Measurements from ENCODE around the gene CDK14. TPM values are rescaled to one million over a fixed set of nuclear protein-coding genes. Genes with fewer than 3 reads are reported as not detected.

Gene CDK14
- total RNA-seq, 2 donors from 2014 or later, result 10.8 to 14.6 TPM

- Histone ChIP-seq H3K27me3 (replicated peaks; ENCODE audit: insufficient read depth) (no peaks in the 10 kb centered on the region), H3K9me3 (no peaks in the 10 kb centered on the region), H3K4me3 (no peak overlapping the region), H3K36me3 (no peaks in the 10 kb centered on the region), H3K4me1 (ENCODE audit: control insufficient read depth in 1 of 2, low read depth in 2 of 2) (peaks cover 0 to 1% of the 10 kb centered on the region in 2 donors), H3K27ac (no peak overlapping the region)
- ATAC-seq (ENCODE audit: insufficient number of reproducible peaks, low FRiP score, low read depth) (no peak), DNase-seq (ENCODE audit: low spot score) (no peak)
- TF ChIP-seq CTCF (IDR thresholded peaks at IDR 0.05), result no peak
Measured at GRCh38 chr7:90618876-90619275, 22.8 kb downstream of the CDK14 start.

GRCh38 chr7:90621125-90621746 lies 25.1 kb downstream of the CDK14 start:
- Histone ChIP-seq H3K27ac (no peak overlapping the region), H3K4me3 (no peak overlapping the region), H3K27me3 (replicated peaks; ENCODE audit: insufficient read depth) (no peaks in the 10 kb centered on the region), H3K36me3 (no peaks in the 10 kb centered on the region), H3K9me3 (no peaks in the 10 kb centered on the region), H3K4me1 (ENCODE audit: control insufficient read depth in 1 of 2, low read depth in 2 of 2) (peaks cover 0 to 10% of the 10 kb centered on the region in 2 donors)
- no peak for DNase-seq (ENCODE audit: low spot score)
- TF ChIP-seq CTCF (IDR thresholded peaks at IDR 0.05), result no peak
- no peak for ATAC-seq (ENCODE audit: insufficient number of reproducible peaks, low FRiP score, low read depth)

- DNase-seq (ENCODE audit: low spot score), result no peak
- H3K9me3 ChIP-seq, result no peaks in the 10 kb centered on the region
- no peak for ATAC-seq (ENCODE audit: insufficient number of reproducible peaks, low FRiP score, low read depth)
- H3K27me3 ChIP-seq (replicated peaks; ENCODE audit: insufficient read depth), result no peaks in the 10 kb centered on the region
- H3K4me1 ChIP-seq (ENCODE audit: control insufficient read depth in 1 of 2, low read depth in 2 of 2), result peaks cover 0 to 10% of the 10 kb centered on the region in 2 donors
- H3K36me3 ChIP-seq, result no peaks in the 10 kb centered on the region
- TF ChIP-seq CTCF (IDR thresholded peaks at IDR 0.05), result no peak
- H3K4me3 ChIP-seq, result no peak overlapping the region
- no peak overlapping the region for H3K27ac ChIP-seq
Measured at GRCh38 chr7:90621747-90622140, 25.6 kb downstream of the CDK14 start.

- no peaks in the 10 kb centered on the region for H3K36me3 ChIP-seq
- DNase-seq (ENCODE audit: low spot score) (no peak), ATAC-seq (ENCODE audit: insufficient number of reproducible peaks, low FRiP score, low read depth) (no peak)
- H3K9me3 ChIP-seq, result no peaks in the 10 kb centered on the region
- no peak overlapping the region for H3K4me3 ChIP-seq
- no peak for TF ChIP-seq CTCF (IDR thresholded peaks at IDR 0.05)
- peaks cover 0 to 10% of the 10 kb centered on the region in 2 donors for H3K4me1 ChIP-seq (ENCODE audit: control insufficient read depth in 1 of 2, low read depth in 2 of 2)
- no peak overlapping the region for H3K27ac ChIP-seq
- H3K27me3 ChIP-seq (replicated peaks; ENCODE audit: insufficient read depth), result no peaks in the 10 kb centered on the region
Measured at GRCh38 chr7:90622670-90623069, 26.5 kb downstream of the CDK14 start.

GRCh38 chr7:90624225-90624911 lies 28.2 kb downstream of the CDK14 start:
- H3K27ac ChIP-seq, result no peak overlapping the region
- H3K9me3 ChIP-seq, result no peaks in the 10 kb centered on the region
- H3K4me3 ChIP-seq, result no peak overlapping the region
- H3K4me1 ChIP-seq (ENCODE audit: control insufficient read depth in 1 of 2, low read depth in 2 of 2), result peaks cover 0 to 10% of the 10 kb centered on the region in 2 donors
- H3K36me3 ChIP-seq, result no peaks in the 10 kb centered on the region
- TF ChIP-seq CTCF (IDR thresholded peaks at IDR 0.05), result no peak
- ATAC-seq (ENCODE audit: insufficient number of reproducible peaks, low FRiP score, low read depth), result no peak
- H3K27me3 ChIP-seq (replicated peaks; ENCODE audit: insufficient read depth), result no peaks in the 10 kb centered on the region
- DNase-seq (ENCODE audit: low spot score), result no peak

All from thoracic aorta (tissue), 2 donors.